Myocyte (in vitro differentiated cells): ENCODE results near the gene GIMD1. TPM values are rescaled to one million over a fixed set of nuclear protein-coding genes. Genes with fewer than 3 reads are reported as not detected.

Experiments
- DNase-seq: peaks from one replicate; pipeline ENCODE4 v3.0.0-alpha.2; 2012; ENCODE audit warnings: low read depth
- total RNA-seq: library from RNA; depleted of rRNA; stranded (reverse); fragments of >200 nt; gene quantifications from 2 replicates; pipeline ENCODE4 v1.2.3, GENCODE V29; 2014

The GIMD1 gene
- total RNA-seq, 1 donor from 2014 or later, result not detected

DNA sequence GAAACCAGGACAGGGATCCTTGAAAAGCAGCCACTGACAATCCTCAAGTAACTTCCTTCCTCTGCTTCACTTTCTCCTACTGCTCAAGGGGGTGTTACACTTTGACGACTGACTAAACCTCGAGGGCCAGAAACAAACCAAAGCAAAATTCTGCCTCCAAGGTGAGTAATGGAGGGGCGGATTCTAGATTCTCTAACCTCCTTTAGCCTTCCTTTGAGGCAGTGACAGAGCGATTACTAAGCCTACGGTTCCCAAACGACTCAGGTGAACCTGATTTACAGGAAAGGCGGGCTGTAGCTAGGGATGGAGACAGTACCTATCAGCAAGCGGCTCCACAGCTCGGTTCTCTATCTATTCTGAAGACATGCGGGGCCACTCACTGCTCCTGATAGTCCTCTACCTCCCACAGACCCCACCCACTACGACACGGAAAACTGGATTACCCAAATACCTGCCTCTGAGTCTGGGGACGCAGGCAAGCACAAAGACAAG is 53.1 kb downstream of the GIMD1 start:
- peak; percentile 5 for DNase-seq

- no peak for DNase-seq
Measured at GRCh38 chr4:106314960-106315359, 53.6 kb downstream of the GIMD1 start.

GRCh38 chr4:106312997-106313522 is 55.5 kb downstream of the GIMD1 start:
- peak; percentile 16 for DNase-seq

- peak; percentile 67 for DNase-seq
Measured at GRCh38 chr4:106312377-106312776, 56.2 kb downstream of the GIMD1 start.

Other genes starting within 250 kb of the GIMD1 start
- gene TBCK, start 52.6 kb downstream of the GIMD1 start, total RNA-seq, result 38.0 and 50.1 TPM in 2 replicates
- gene AIMP1, start 52.2 kb downstream of the GIMD1 start, total RNA-seq, result 32.5 and 43.9 TPM in 2 replicates